NCI-H2227 treated with DMSO at 0.1 percent for 48 hours (cell line): ENCODE measurements around the gene CFAP92.

ENCODE experiments used
- DNase-seq: peaks from one replicate; lab custom pipeline; 2025; lab: John Stamatoyannopoulos, UW

The CFAP92 gene

DNA sequence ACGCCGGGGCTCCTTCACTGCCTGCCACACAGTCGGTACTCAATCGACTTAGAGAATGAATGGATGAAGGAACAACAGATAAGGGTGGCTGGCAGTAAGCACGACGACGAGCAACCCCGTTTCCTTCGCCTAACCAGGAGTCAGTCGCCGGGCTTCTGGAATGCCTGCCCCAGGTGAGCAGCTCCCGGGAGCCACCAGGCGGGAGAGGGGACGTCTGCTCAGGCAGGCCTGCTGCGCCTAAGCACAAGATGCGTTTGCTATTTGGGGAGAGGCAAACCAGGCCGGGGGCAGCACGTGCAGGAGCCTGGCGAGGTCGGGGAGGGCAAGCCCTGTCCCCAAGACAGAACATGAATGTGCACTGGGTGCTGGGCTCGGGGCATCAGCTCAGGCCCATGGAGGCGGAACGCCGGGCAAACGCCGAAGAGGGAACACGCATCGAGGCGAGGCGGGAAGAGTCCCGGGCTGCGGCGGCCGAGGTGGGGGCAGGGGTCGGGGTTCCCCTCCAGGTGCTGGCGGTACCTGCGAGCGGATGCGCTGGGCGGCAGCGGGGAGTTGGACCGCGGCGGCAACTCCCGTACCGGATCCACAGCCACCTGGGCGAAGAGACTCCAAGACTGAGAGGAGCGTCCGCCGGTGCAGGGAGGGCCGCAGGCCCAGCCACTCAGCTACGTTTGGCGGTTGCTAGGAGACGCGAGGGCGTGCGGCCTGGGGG is at the start of gene CFAP92:
CFAP92 (minus strand) TSS at position 616 of the 712 bp plus-strand sequence. CDS start 772 bp downstream, outside the sequence.
- peak; percentile 52 for DNase-seq

DNA sequence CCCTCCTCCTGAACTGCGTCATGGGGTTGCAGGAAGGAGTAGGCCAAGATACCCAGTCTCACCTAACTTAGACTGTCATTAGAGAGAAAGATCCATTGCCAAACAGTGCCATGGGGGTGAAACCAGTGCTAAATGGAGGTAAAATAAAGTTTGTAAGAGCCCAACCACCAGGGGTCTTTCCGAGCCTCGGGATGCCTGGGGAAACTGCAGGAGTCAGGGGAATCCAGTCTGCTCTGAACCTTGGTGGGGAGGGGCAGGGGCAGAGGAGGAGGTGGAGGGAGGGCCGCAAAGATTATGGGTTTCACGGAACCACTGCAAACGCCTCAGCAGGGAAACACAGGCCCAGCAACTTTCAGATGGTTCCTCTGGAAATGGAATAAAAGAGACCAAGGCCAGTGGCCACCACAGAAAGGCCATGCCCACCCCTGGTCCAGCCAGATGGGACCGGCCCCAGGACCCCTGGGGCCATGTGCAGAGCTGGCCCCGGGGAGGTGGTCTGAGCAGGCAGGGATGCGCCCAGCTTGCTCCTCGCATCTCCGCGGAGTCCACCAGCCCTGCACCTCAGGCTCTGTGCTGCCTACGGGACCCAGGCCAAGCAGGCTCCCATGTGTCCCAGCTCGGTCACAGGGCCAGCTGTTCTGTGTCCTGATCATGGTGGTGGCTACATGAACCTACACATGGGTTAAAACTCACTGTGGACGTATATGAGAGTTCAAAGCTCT is 46.9 kb upstream of the CFAP92 start:
- no peak for DNase-seq

GRCh38 chr3:129040039-129040336 is 46.1 kb upstream of the CFAP92 start:
- DNase-seq = no peak

GRCh38 chr3:129039271-129040038 is 45.6 kb upstream of the CFAP92 start:
- peak; percentile 39 for DNase-seq

DNA sequence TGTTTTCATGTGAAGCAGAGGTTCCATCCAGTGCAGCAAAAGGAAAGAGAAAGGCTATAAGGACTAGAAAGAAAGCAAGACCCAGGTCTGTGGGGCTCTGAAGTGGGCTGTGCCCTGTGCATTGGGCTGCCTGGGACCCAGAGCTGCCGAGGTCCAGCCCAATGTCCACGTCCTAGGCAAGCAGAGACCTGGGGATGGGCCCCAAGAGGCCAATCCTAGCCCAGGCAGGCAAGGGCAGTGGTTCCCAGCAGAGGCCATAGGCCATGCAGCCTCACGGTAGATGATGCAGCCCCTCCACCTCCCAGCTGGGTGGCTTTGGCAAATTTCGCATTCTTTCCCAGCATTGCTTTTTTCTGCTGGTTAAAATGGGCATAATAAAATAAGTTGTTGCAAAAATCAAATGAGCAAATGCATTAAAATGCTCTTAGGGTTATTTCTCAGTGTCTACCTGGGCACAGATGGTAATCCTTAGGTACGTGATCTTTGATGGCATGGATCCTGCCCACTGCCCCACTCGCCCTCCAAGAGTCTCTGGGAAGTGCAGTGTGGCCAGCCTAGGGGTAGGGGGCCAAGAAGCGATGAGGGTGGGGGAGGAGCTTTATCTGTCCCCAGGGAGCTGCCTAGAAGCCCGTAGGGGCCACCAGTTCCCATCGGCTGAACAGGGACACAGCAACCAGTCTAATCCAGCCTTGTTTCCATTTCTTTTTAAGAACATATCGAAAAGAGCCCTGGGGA is 44.4 kb upstream of the CFAP92 start:
- no peak for DNase-seq

DNA sequence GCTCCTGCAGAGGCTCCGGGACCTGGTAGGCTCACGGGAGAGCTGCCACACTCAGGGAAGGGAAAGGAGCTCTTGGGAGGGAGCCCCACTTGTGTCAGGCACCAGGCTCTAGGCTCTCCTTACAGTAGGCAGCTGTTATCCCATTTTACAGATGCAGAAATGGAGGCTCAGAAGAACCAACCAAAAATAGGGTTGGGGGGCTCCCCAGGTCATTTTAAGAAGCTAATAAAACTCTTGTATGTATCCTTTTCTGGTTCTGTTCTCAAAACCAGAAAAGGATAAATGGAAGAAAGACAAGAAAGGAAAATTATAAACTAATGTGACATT is 43.2 kb upstream of the CFAP92 start:
- DNase-seq = no peak

DNA sequence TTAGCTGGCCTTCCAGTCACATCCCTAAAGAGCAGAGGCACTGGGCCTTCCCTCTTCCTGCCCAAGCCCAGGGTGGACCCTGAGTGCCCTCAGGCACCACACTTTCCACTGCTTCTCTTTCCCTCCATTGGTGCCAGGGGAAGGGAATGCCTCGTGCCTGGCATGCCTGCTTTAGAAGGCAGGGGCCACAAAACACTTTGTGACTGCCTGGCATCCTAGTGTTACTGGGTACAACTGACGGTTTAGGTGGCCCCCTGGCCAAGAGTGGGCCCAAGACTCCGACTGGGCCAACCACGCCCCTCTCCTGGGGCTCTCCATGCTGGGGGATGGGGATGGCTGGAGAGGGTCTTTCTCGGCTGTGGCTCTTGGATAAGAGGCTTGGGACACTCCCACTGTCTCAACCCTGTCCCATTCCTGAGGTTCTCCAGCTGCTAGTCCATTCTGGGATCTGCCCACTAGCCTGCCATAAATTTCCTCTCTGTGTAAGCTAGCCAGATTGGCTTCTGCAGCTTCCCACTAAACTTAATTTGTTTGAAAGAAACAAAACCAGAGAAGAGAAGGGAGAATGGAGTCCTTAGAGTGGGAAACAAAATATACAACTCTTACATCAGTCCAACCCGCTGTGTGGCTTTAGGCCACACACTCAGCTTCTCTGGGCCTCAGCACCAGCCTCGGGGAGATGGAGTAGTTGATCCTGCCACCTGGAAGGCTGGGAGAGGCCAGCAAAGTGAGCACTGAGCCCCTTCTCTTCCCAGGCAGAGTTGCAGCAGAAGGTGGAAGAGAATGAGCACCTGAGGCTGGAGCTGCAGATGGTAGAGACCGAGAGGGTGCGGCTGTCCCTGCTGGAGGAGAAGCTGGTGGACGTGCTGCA is 42.6 kb upstream of the CFAP92 start:
- no peak for DNase-seq

DNA sequence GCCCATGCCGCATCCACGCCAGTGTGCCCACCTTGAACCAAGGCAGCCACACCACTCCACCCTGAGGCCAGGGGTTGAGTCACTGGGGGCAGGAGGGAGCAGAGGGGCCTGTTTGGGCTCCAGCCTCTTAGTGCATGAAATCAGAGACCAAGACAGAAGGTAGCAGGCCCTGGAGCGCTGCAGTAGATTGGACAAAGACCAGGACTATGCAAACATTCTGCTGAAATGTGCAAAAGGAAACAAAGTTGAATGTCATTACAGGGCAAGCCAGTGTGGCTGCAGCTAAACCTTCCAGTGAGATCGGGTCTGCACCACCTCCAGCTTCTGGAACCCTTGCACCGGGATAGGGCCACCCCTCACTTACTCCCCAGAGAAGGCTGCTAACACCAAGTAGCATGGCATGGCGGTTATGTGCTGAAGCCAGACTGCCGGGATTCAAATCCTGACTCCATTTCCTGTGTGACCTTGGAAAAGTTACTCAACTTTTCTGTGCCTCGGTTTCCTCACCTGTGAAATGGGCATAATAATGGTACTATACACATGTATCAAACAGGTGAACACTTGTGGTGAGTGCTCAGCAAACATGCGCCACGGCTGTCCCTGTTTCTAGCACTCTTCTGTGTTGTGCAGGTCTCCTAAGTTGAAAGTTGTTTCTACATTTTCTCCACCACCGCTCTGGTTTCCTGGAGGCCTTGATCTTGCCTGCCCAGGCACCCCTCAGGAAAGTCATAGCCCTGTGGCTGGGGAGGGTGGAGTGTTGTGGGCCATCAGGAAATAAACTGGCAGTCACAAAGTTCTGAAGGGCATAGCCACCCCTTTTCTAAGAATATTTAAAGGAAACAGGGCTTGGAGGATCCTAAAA is 41.7 kb upstream of the CFAP92 start:
- DNase-seq = no peak

- DNase-seq = no peak
These were observed 40.8 kb upstream of the CFAP92 start for GRCh38 chr3:129034642-129035041.

- DNase-seq = no peak
These were observed 39.9 kb upstream of the CFAP92 start for GRCh38 chr3:129033633-129034321.

DNA sequence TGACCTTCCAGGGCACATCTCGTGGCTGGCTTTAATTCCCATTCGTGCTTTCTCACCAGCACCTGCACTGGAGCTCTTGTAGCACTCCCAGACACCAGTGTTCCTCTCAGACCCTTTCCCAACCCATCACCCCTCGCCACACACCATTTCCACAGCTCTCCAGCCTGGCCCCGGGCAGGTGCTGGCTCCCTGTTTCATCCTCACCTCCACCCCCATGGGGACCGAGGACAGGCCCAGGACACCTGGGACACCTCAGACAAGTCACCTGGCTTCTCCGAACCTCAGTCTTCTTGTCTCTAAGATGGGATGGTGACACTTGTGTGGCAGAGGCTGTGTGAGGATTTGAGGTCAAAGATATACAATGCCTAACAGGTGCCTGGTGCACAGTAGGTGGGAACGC is 39.3 kb upstream of the CFAP92 start:
- no peak for DNase-seq

- no peak for DNase-seq
These were observed 38.8 kb upstream of the CFAP92 start for GRCh38 chr3:129032716-129033115.

- DNase-seq = no peak
These were observed 37.8 kb upstream of the CFAP92 start for GRCh38 chr3:129031476-129032215.

DNA sequence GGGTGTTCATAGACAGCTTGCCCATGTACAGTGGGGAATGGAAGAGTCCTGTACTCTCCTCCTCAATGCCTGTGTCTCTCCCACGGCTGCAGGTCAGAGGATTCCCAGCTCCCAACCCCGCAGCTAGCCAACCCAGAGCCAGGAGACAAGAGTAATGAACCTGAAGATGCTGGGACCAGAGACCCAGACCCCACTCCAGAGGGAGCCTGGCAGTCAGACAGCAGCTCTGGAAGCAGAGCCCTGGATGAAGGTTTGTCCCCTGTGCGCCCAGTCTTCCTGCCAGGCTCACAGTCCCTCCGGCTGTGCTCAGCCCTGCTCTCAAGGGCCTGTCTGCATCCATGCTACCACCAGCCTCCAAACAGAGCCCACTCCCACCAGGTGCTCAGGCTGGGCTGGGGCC is 36.7 kb upstream of the CFAP92 start:
- DNase-seq = no peak

DNA sequence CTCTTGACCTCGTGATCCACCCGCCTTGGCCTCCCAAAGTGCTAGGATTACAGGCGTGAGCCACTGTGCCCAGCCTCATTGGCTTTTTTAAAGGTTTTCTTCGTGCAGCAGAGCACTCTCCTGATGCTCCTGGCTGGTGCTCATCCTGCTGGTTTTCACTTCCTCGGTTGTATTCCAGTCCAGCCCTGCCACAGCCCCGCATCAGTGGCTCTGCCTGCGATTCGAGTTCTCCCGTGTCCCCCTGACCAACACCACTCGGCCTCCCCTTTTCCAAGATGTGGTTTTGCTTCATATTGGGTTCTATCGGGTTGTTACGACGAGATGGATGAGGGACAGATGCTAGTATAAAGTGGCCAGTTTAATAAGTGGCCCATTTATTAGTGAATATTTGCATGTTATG is 35.0 kb upstream of the CFAP92 start:
- DNase-seq = no peak

GRCh38 chr3:129027544-129027880 is 33.6 kb upstream of the CFAP92 start:
- DNase-seq = no peak

GRCh38 chr3:129026728-129027543 is 33.1 kb upstream of the CFAP92 start:
- DNase-seq = peak; percentile 52

DNA sequence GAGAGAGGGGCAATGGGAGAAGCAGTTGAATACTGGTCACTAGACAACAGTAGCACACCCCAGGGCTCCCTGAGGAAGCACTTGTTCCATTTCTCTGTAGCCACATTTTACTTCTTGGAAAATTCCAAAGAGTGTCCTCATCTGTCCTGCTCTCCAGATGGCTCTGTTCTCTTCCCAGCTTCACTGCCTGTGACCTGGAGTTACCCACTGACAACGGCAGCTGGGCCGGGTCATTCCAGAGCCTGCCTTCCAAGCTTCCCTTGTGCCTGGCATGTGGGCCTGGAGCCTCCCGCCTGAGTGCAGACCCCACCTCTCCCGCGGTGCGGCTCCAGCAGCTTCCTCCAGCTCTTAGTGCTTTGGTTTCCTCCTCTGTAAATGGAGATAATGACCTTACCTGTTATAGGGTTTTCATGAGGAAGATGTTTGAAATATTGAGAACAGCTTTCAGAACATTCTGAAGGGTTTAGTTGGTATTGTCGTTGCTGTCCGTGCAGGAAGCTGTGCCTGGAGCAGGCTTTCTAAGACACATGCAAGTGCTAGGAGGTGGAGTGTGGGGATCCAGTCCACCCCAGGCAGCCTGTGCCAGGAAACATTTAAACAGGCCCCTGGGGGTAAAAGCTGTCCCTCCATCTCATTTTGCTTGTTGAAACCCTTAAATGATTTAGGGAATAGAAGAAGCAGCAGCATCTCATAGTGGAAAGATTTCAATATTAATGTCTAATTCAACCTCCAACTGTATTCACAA is 32.0 kb upstream of the CFAP92 start:
- DNase-seq = no peak
